ENCODE measurements around the gene CPPED1. TPM values are rescaled to one million over a fixed set of nuclear protein-coding genes. Genes with fewer than 3 reads are reported as not detected.

Gene CPPED1
- total RNA-seq, 2 donors from 2014 or later = 24.8 to 61.0 TPM

GRCh38 chr16:12609937-12610699 lies 193.6 kb downstream of the CPPED1 start:
- TF ChIP-seq POLR2A (IDR thresholded peaks at IDR 0.05) = no peak
- TF ChIP-seq POLR2AphosphoS5 (IDR thresholded peaks at IDR 0.05) = no peak
- TF ChIP-seq CTCF (IDR thresholded peaks at IDR 0.05) = no peak
- H3K9me3 ChIP-seq = no peaks in the 10 kb centered on the region
- no peaks in the 10 kb centered on the region for H3K36me3 ChIP-seq
- WGBS = 59% methylated on average over 8 of the region's 8 CpGs
- no peak for DNase-seq (ENCODE audit: low spot score)
- intact Hi-C loops (cut with DNase I) = loop anchor here (10.0 kb wide), 1 partner anchor 155 kb away; no protein-coding TSS in a partner anchor
- H3K4me3 ChIP-seq = no peak overlapping the region
- H3K27me3 ChIP-seq (replicated peaks; ENCODE audit: insufficient read depth) = no peaks in the 10 kb centered on the region
- H3K27ac ChIP-seq = no peak overlapping the region
- H3K4me1 ChIP-seq (replicated peaks) = no peaks in the 10 kb centered on the region

Small RNA genes lying within 50 kb of the gene (microRNA-seq; reads per million reads assigned to microRNA genes)
- not detected for gene MIR4718

Small RNA genes lying within 50 kb of the gene (small RNA-seq; reads per million reads assigned to genes)
- gene MIR4718 = 0 reads per million in 2 donors
- 0 reads per million in 2 donors for gene RF00443

Other genes with a start within 250 kb of the CPPED1 start
- gene SHISA9, start 97.7 kb upstream of the CPPED1 start, total RNA-seq = 10 to 100 TPM; 20.5 to 24.0 TPM

Measured in prostate gland (tissue), 2 donors.